ENCODE measurements around the gene GGACT.

GGACT gene

DNA sequence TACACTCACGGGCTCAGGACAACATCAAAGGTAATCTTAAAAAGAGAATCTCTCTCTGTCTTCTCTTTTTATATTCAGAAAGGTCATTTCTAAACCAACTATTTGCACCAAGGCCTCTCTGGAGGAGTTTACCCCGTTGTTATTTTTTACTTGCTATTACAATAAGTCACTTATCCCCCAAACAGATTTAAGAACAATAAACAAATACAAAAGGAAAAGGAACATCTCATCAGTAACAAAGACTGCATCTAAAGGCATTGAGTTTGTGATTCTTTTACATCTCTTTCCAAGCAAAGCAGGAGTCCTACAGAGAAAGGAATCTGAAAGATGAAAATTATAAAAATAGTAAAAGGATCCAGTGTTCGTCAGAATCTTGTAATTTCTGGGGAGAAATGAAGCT is 75.4 kb downstream of the GGACT start:
- no peak for DNase-seq (ENCODE audit: low read depth)

DNA sequence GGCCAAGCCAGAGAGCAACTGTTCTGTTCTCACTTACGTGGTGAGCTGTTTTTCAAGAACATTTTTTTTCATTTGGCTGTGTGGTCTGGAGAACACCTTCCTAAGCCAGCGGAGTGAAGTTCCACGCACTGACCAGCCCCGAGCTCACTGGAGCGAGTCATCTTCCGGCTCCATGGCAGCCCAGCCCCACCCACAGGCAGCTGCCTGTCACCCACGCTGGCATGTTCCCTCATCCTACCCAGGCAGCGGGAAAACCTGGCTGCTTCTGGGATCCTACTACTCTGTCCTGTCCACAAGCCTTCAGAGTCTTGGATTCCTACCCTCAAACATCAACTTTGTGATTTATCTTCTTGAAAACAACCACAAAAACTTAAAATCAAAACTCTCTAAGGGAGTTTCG is 76.2 kb downstream of the GGACT start:
- DNase-seq (ENCODE audit: low read depth) = no peak

DNA sequence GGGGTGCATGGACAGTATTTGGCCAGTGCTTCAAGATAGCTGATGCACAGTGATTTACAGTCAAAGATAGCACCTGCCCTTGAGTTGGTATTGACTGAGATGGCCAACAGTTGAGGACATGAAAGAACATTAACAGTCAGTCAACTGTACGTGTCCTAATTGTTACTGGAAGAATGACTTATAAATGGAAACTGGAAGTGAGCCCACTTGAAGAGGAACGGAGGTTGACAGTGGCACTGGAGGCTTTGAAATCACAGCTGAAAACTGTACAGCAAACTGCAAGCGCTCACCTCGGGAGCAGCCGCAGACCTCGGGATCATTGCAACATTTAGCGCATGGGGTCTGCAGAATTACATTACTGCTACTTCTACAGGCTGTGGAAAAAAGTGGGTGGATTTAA is 77.1 kb downstream of the GGACT start:
- DNase-seq (ENCODE audit: low read depth) = no peak

DNA sequence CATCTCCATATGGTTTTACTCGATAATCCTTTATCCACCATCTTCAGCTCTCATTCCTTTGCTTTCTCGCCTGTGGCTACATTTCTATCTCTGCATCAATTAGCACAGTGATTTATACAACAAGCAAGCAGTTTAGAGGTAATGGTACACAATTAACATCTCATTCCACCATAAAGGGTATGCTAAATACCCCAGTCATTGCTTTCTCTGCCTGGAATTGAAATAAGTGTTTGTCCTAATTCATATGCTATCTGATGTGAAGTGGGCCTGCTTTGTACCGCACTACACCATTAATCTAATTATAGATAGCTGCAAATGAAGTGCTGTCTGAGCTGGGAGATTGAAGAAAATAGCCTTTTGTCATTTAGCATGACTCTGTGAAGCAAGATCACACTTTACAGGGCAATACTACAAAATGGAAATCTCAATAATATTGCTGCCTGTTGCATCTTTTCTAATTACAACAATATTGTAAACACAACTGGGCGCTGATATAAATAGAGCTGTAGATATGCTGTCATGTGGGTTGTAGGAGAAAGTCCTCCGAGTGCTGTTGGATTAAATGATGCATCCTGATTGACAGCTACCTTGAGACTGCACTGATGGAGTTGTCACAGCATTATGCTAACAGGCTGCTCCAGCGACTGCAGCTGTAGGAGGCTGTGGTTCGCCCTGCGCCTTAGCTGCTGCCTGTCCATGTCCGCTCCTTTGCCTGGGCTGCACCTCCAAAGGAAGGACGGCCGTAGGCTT is 78.2 kb downstream of the GGACT start:
- DNase-seq (ENCODE audit: low read depth) = no peak

DNA sequence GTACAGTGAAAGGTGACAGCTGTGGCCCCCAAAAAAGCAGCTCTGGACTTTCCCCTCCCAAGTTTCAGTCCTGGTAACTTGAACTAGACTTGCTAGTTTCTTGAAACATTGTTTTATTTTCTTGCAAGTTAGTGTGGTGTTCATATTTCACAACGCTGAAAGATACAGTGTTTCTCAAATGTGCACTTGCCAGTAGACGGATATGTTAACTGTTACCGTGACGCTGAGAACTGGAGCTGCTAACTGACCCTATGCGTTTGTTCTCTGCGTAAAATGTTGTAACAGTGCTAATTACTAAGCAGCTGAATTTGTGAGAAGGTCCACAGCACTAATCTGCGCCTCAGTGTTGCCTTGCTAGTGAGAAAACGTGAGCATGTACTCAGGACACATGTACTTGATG is 79.6 kb downstream of the GGACT start:
- DNase-seq (ENCODE audit: low read depth) = no peak

DNA sequence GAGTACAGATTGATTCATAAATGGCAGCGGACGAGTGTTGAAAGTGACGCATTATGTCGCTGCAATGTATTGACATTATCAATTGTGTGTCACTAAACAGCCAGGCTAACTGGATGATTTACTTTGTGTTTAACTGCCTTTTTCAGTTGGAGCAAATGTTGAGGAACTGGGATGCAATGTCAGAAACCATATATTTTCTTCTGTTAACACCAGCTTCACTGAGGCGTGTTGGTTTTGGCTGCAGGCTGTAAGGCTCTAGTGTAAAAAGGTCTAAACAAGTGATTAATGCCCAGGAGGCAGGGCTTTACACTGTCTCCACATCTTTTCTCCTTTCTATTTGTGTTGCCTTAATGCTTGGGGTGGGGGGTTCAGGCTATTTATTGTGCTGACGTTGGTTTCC is 80.1 kb downstream of the GGACT start:
- no peak for DNase-seq (ENCODE audit: low read depth)

DNA sequence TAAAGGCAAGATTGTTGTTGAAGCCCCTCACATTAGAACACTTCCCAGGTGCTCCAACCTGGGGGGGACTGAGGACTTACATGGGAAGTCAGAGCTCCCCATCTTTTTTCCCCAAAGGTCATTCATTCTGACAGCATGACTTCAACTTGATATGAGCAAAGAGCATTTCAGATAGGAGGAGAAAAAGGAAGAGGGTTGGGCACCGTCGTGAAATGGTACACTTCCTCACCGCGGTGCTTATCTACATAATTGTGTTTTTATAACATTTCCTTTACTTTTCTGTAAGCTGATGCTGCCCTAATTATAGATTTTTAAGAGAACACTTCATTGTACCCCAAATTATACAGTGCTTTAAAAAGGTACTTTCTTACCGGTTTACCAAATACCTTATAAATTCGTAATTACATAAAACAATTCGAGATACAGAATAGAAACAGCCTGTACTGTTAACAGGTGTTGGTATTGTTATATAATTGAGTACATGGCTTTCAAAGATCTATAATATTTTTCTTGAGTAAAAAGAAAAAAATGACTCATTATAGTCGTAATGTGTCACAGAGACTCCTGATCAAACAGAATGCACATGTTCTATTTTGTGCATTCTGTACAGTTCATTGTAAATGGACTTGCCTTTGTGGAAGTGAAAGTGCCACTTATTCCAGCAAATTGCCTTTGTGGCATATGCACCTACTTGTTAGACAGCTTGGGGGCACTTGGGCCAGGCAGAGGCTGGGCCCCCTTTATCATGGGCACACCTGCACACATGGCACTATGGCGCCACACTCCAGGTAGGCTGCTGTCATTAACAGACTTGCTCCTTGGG is 81.8 kb downstream of the GGACT start:
- no peak for DNase-seq (ENCODE audit: low read depth)

DNA sequence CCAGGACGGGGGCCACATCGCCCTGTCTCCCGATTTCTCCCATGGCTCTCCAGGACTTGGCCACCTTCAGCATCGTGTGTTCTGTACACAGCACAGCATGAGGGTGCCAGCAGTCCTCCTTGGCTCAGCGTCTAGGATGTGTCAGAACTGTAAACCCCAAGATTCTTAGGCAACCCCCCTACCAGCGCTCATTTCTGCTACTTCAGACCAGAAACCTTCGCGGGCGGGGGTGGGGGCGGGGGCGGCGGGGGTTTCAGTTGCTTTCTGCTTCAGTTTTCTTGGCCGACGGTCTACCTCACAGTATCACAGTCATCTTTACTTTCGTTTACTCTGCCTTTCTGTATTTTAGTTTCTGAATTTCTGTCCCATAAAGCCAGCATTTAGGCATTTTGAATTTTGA is 82.4 kb downstream of the GGACT start:
- peak; percentile 40 for DNase-seq (ENCODE audit: low read depth)

DNA sequence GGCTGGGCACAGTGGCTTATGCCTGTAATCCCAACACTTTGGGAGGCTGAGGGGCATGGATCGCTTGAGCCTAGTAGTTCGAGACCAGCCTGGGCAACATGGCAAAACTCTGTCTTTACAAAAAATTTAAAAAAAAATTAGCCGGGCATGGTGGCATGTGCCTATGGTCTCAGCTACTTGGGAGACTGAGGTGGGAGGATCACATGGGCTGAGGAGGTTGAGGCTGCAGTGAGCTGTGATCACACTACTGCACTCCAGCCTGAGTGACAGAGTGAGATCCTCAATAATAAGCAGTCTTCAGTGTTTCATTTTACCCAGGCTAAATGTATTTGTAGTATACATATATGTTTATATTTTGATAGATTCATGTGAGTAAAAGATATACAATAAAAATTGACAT is 85.0 kb downstream of the GGACT start:
- no peak for DNase-seq (ENCODE audit: low read depth)

DNA sequence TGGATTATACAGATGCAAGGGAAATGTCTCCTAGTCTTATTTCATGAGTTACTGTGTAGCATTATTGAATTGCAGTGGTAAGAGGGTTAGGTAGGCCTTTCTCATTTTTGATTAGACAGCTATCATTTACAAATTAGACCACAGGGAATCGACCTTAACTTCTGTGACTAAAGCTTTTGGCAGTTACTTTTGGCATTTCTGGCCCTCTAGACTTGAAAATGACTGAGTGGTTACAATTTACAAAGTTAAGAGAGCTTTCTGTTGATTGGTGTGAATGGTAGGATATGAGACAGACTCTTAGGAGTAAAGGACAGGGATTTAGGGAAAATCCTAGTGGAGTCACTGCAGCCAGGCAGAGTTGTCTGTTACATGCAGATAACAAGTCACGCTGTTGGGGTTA is 86.1 kb downstream of the GGACT start:
- no peak for DNase-seq (ENCODE audit: low read depth)

DNA sequence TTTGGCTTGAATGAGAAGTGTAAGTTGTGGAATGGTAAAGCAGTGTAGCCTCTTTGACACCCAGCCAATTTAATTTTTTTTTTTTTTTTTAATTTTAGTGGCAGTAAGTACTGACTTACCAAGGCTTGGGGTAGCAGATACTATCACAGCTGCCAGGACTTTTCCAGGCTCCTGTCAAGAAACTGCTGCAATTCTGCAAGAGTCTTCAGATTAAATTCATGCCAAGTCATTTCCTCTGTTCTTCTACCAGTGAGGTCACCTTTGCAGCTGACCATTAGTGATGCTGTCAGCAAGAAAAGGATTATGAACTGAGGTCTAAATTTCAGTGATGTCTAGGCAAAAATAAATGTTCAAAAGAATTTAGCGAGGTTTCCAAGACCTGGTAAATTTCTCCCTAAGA is 91.2 kb downstream of the GGACT start:
- DNase-seq (ENCODE audit: low read depth) = no peak

DNA sequence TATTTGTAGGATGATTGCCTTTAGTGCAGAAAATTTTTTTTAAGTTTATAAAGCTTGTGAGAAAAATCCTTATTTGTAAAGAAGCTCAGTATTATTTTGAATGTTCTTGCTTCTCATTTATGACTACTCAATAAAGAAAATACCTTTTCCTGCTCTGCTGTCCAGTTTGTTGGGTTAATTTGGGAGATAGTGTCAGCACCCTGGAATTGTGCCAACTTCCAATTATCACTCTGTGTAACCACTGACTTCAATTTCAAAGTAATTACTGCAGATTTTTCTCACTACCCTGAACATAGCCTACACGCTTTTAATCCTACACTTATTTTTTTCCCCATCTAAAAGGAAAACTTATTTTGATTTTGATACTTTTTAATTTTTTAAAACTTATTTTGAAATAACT is 93.1 kb downstream of the GGACT start:
- no peak for DNase-seq (ENCODE audit: low read depth)

DNA sequence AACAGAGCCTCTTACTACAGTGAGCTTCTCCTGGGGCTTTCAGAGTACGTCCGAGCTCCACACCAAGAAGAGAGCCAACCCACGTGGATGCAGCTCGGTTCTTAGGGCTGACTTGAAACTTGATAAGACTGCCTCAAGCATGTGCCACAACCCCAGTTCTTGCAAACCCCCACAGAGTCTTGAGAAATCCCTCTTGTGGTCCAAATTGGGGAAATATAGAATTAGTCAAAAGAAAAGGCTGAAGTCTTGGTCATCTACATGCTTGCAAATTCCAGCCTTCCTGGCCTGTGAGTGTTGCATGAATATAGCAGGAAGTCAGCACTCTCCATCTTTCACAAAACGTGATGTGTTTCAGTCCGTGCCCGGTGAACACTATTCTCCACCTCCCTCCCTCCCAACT is 95.2 kb downstream of the GGACT start:
- DNase-seq (ENCODE audit: low read depth) = no peak

DNA sequence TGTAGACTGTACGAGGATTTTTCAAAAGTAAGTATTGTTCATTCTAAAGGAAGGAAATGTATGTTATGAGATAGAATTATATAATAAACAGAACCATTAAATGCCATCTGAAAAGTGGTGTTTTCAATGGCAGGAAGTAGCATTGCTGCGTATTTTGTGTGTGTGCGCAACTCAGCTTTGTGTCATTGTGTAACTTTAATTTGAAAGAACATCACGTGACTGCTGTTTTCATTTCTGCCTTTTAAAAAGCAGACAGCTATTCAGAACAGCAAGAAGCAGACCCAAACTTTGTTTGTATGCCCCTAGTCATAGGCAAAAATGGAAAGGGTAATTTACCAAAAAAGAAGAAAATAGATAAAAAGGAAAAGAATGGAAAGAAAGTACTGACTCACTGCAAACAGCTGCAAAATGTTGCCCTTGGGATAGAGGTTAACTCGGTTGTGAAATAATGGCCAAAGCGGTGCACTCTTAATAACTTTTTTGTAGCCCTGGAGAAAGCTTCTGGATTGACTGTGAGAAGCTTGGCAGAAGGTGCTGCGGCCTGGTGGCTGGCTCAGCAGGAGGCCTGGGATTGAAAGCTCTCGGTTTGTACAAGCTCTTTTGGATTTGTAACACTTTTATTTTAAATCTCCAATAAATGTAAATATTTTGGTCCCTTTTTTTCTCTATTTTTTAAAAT is 97.3 kb downstream of the GGACT start:
- DNase-seq (ENCODE audit: low read depth) = no peak

DNA sequence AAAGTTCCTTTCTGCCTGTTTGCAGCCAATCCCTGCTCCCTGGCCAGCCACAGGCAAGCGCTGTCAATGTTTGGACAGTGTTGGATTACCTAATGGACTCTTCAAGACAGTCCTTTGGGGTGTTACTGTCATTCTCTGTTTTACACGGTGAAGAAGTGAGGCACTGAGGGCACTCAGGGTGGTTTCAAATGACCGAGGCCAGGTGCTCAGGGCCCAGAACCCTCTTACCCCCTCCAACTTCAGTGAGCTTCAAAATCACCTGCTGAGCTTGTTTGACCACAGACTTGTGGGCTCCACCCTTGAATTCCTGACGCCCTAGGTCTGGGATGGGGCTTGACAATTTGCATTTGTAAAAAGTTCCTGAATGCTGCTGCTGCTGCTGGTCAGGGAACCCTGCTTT is 97.9 kb downstream of the GGACT start:
- no peak for DNase-seq (ENCODE audit: low read depth)

DNA sequence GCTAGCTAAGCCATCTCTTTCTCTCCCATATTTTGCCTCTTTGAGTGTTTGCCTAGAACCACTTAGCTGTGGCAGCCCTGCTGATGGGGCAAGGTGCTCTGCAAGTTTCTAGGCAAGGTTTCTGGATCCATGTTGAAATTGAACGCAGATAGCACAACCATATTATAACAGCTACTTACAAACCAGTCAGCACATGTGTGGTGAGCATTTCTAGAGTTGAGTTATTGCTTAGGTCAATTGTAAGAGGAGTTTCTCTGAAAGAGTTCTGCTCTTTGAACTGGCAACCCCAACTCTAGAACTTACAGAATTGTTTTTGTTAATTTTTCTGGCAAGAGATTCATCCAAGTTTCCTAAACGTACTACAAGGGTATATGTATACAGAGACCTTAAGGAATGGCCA is 103.3 kb downstream of the GGACT start:
- no peak for DNase-seq (ENCODE audit: low read depth)

DNA sequence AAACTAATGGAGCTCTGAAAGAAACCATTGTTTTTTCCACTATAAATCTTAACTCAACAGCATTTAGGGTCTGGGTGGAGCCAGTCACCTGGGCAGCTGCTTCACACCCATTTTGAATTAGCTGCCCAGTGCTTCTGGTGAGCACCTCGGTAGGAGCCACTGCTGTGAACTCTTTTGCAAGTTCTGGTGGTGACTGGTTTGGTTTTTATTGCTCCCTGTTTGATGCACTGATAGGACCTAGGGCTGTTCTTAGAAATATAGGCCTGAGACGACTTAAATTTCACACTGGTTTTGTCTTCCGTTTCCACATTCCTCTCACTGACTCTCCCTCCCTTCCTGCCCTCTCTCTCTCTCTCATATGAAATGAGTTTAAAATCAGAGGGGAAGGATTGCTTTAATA is 103.9 kb downstream of the GGACT start:
- DNase-seq (ENCODE audit: low read depth) = no peak

DNA sequence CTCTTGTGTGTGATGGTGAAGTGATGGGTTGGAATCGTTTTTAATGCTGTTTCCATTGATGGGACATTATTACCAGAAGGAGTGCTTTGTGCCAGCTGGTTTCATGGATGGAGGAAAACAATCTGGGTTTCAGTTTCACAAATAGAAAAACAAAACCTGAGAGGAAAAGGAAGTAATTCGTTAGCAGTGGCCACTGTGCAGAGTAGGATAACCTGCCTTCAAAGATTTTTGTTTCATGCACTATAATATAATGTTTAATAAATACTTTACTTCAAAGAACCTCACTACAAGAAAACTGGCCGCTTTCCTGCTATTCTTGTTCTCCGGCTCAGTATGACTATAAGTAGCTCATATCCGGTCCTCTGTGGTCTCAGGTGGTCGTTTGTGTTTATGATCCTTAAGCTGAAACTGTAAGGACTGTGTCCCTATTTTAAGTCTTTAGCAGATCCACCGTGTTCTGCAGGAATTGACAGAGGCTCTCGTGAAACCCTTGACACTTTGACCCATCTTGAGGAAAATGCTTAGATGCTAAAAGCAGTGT is 104.7 kb downstream of the GGACT start:
- DNase-seq (ENCODE audit: low read depth) = no peak

DNA sequence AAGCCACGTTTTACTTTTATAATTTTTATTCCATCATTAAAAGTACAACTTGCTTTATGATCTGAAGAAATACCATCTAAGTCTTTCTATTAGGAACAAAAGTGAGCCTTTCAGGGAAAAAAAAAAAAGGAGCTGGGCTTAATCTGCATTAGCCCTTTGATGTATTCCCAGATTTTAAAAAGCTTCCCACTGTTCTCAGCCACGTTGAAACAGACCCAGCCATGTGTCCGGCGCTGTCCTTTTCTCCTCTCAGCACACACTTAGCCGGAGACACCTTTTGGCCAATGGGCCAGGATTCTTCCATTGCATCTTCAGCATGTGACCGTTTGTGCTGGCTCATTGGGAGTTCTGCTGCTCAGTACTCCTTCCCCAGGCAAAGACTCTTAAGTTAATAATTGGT is 105.5 kb downstream of the GGACT start:
- no peak for DNase-seq (ENCODE audit: low read depth)

DNA sequence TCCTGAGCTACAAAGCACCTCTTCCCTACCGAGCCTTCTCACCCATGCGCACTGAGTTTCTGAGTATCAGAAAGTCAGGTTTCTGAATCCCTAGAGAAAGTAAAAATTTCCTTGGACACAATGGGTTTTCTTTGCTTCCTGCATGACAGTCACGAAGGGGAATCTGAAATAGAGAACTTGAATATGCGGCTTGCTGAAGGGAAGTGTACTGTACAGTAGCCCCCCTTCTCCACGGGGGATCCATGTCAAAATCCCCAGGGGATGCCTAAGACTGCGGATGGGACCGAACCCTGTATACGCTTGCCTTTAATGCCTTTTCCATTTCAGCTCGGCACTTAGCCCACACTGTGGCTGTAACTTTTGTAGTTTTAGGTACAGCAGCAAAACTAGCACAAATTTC is 107.9 kb downstream of the GGACT start:
- no peak for DNase-seq (ENCODE audit: low read depth)

Data from activated T-cell treated with anti-CD3 and anti-CD28 coated beads for 48 hours (primary cell).